NCI-H226 (cell line): ENCODE data around the gene MRPL20.

Experiments
- DNase-seq: peaks from one replicate; pipeline ENCODE4 v3.0.0-alpha.2; 2015

MRPL20 gene

GRCh38 chr1:1359664-1360468, 47.2 kb downstream of the MRPL20 start:
- DNase-seq = no peak

- no peak for DNase-seq
Observed at GRCh38 chr1:1359308-1359663, 47.8 kb downstream of the MRPL20 start.

GRCh38 chr1:1358433-1359271, 48.4 kb downstream of the MRPL20 start, which contains the start of gene MXRA8:
MXRA8 (minus strand) TSS chr1:1358555; CDS start chr1:1358504, 51 bp downstream.
- no peak for DNase-seq

- no peak for DNase-seq
Observed at GRCh38 chr1:1357871-1358432, 49.1 kb downstream of the MRPL20 start.

GRCh38 chr1:1356796-1357401, 50.2 kb downstream of the MRPL20 start:
- no peak for DNase-seq

- no peak for DNase-seq
Observed at GRCh38 chr1:1356166-1356795, 50.8 kb downstream of the MRPL20 start.

- no peak for DNase-seq
Observed at GRCh38 chr1:1355416-1355815, 51.7 kb downstream of the MRPL20 start.

GRCh38 chr1:1354271-1355247, 52.5 kb downstream of the MRPL20 start:
- DNase-seq = no peak

- DNase-seq = no peak
Observed at GRCh38 chr1:1353389-1354151, 53.5 kb downstream of the MRPL20 start.

GRCh38 chr1:1352786-1353388, 54.2 kb downstream of the MRPL20 start:
- no peak for DNase-seq
